Measurements from ENCODE around the gene ANKRD40. TPM values are rescaled to one million over a fixed set of nuclear protein-coding genes. Genes with fewer than 3 reads are reported as not detected.

ANKRD40 gene
- total and polyA plus RNA-seq, 12 donors = 14.9 to 46.4 (median 36.1) TPM

- peak in 6 of 7 donors; percentile 68 to 82 (median 79) for DNase-seq
- WGBS, 4 donors = 66 to 74% (median 70%) methylated on average over 19 to 20 of the region's 20 CpGs
Measured at GRCh38 chr17:50672831-50673551, 34.7 kb downstream of the ANKRD40 start.

GRCh38 chr17:50672071-50672470 is 35.6 kb downstream of the ANKRD40 start:
- Histone ChIP-seq H3K36me3 (replicated peaks in 1 of 2) (no peaks in the 10 kb centered on the region), H3K4me3 (no peak overlapping the region), H3K4me1 (replicated peaks in 1 of 2) (peaks cover 4 to 18% of the 10 kb centered on the region in 2 donors), H3K27ac (no peak overlapping the region), H3K27me3 (no peaks in the 10 kb centered on the region), H3K9me3 (replicated peaks in 1 of 3) (no peaks in the 10 kb centered on the region)
- intact Hi-C loops (cut with DNase I) = no loop called here
- TF ChIP-seq POLR2A (IDR thresholded peaks at IDR 0.05) (no peak), CTCF (IDR thresholded peaks at IDR 0.05) (no peak)
- DNase-seq = peak in 1 of 7 donors; percentile 2
- WGBS, 4 donors = 92 to 98% (median 95%) methylated on average over 4 to 5 of the region's 5 CpGs

More at GRCh38 chr17:50672831-50673551, 34.7 kb downstream of the ANKRD40 start:
- Histone ChIP-seq H3K27ac (peak overlapping the region in 1 of 5 donors; percentile 43), H3K9me3 (replicated peaks in 1 of 3) (no peaks in the 10 kb centered on the region), H3K4me1 (replicated peaks in 1 of 2) (peaks cover 4 to 15% of the 10 kb centered on the region in 2 donors), H3K36me3 (replicated peaks in 1 of 2) (no peaks in the 10 kb centered on the region), H3K4me3 (no peak overlapping the region), H3K27me3 (no peaks in the 10 kb centered on the region)
- TF ChIP-seq CTCF (IDR thresholded peaks at IDR 0.05) (no peak), POLR2A (IDR thresholded peaks at IDR 0.05) (no peak)
- intact Hi-C loops (cut with DNase I) = no loop called here

- WGBS, 4 donors = 83 to 93% (median 88%) methylated on average over 4 to 9 of the region's 9 CpGs
- no peak for TF ChIP-seq CTCF (IDR thresholded peaks at IDR 0.05)
- no peak for TF ChIP-seq POLR2A (IDR thresholded peaks at IDR 0.05)
- H3K36me3 ChIP-seq (replicated peaks in 1 of 2) = no peaks in the 10 kb centered on the region
- no peaks in the 10 kb centered on the region for H3K9me3 ChIP-seq (replicated peaks in 1 of 3)
- no peak for DNase-seq
- peaks cover 4 to 18% of the 10 kb centered on the region in 2 donors for H3K4me1 ChIP-seq (replicated peaks in 1 of 2)
- intact Hi-C loops (cut with DNase I) = no loop called here
- H3K27me3 ChIP-seq = no peaks in the 10 kb centered on the region
- peak overlapping the region in 2 of 5 donors; percentile 5 to 68 for H3K27ac ChIP-seq
- no peak overlapping the region for H3K4me3 ChIP-seq
Measured at GRCh38 chr17:50668838-50669581, 38.7 kb downstream of the ANKRD40 start.

GRCh38 chr17:50668025-50668837 is 39.5 kb downstream of the ANKRD40 start:
- Histone ChIP-seq H3K4me1 (replicated peaks in 1 of 2) (peaks cover 6 to 24% of the 10 kb centered on the region in 2 donors), H3K4me3 (no peak overlapping the region), H3K9me3 (replicated peaks in 1 of 3) (no peaks in the 10 kb centered on the region), H3K27me3 (no peaks in the 10 kb centered on the region), H3K27ac (peak overlapping the region in 4 of 5 donors; percentile 23 to 68 (median 33)), H3K36me3 (replicated peaks in 1 of 2) (no peaks in the 10 kb centered on the region)
- DNase-seq = no peak
- intact Hi-C loops (cut with DNase I) = no loop called here
- TF ChIP-seq POLR2A (IDR thresholded peaks at IDR 0.05) = no peak
- TF ChIP-seq CTCF (IDR thresholded peaks at IDR 0.05) = no peak
- 35 to 52% (median 43%) methylated on average over 7 to 8 of the region's 8 CpGs for WGBS, 4 donors
